Measurements from ENCODE around the gene GABBR2.
"Not testable (repeated sequence)": the region's sequence is repeated elsewhere in the genome, so short reads cannot be mapped to it uniquely, and the experiment has no call there.

Gene GABBR2

DNA sequence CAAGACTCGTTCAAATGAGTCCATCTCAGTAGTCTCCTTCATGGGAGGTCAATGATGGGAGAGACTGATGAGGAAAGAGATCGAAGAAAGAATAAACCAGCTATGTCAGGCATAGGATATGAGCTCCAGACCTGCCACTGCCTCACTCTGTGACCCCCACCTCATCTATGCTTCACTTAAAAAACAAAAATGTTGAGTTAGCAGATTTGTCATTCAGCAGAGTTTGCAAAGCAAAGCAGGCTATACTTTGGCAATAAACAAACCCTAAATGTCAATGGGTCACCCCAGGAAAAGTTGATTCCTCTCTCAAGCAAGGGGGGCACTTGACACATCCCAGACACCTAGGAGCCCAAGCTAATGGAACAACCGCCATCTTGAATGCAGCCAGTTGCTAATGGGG, 117.0 kb downstream of the GABBR2 start:
- no peak for DNase-seq

- no peak for DNase-seq
These were observed 118.6 kb downstream of the GABBR2 start for GRCh38 chr9:98590101-98590500.

- no peak for DNase-seq
These were observed 119.6 kb downstream of the GABBR2 start for GRCh38 chr9:98589102-98589501.

DNA sequence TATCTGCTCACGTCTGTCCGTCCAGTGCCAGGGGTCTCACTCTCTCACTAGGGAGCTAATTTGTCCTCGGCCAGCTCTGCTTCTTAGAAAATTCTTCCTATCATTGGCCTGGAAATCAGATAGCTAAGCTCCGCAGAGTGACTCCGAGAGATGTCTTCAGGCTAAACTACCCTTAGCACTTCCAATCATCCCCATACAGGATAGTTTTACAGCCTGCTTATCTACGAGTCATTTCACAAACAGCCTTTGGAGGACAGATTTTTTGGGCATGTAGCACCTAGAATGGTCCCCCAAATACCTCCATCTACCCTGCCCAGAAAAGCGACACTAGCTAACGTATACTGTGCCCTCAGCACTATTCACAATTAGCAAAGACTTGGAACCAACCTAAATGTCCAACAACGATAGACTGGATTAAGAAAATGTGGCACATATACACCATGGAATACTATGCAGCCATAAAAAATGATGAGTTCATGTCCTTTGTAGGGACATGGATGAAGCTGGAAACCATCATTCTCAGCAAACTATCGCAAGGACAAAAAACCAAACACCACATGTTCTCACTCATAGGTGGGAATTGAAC, 123.8 kb downstream of the GABBR2 start:
- not testable (repeated sequence) for DNase-seq

DNA sequence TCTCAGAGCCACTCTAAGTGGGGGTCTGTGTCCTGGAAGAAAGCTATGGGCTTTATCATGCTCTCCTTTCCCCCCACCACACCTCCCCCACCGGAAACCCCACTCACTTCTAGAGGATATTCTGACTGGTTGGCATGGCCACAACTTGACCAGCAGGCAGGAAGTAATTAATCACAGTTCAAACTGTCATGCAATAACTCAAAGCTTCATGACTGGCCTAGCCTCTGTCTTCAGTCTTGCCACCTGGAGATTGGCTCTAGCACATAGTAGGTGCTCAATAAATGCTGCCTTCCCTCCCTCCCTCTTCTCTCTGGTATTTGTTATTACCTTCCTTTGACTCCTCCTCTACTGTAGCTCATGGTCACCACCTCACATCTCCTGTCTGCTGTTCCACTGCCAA, 124.7 kb downstream of the GABBR2 start:
- no peak for DNase-seq

DNA sequence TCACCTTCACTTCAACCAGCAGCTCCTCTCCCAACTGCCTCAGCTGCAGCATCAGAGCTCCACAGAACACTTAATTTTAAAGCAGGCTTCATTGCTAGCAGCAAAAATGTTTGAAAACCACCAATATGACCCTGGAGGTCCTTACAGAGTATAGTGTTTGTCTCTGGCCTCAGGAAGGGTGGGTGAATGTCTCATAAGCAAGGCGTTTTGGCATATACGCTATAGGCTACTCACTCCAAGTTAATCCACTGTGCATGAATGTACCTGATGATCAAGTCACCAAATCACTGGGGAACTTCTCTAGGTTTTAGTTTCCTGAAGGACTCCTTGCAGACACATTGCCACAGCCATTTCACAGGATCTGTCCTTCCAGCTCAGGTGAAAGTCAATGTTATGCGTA, 125.3 kb downstream of the GABBR2 start:
- DNase-seq: no peak

- no peak for DNase-seq
These were observed 127.8 kb downstream of the GABBR2 start for GRCh38 chr9:98580956-98581355.

GRCh38 chr9:98579700-98580099, 129.0 kb downstream of the GABBR2 start:
- no peak for DNase-seq

DNA sequence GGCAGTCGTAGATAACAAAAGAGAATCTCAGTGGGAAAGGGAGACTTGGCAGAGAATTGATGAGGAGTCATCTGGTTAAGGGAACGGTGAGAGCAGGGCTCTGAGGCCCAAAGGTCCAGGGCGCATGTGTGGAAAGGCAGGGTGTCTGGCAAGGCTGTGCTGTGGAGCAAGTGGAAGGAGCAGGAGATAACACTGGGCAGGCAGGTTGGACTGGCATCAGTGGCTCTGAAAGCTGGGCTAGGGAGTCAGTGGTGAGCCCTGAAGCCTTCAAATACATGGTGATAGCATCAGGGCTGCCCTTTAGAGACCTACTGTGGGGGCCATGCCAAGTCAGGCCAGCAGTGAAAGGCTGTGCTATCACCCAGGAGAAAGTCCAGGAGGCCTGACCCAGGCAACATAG, 131.3 kb downstream of the GABBR2 start:
- no peak for DNase-seq

GRCh38 chr9:98576859-98577258, 131.9 kb downstream of the GABBR2 start:
- no peak for DNase-seq

- no peak for DNase-seq
These were observed 132.4 kb downstream of the GABBR2 start for GRCh38 chr9:98576354-98576753.

DNA sequence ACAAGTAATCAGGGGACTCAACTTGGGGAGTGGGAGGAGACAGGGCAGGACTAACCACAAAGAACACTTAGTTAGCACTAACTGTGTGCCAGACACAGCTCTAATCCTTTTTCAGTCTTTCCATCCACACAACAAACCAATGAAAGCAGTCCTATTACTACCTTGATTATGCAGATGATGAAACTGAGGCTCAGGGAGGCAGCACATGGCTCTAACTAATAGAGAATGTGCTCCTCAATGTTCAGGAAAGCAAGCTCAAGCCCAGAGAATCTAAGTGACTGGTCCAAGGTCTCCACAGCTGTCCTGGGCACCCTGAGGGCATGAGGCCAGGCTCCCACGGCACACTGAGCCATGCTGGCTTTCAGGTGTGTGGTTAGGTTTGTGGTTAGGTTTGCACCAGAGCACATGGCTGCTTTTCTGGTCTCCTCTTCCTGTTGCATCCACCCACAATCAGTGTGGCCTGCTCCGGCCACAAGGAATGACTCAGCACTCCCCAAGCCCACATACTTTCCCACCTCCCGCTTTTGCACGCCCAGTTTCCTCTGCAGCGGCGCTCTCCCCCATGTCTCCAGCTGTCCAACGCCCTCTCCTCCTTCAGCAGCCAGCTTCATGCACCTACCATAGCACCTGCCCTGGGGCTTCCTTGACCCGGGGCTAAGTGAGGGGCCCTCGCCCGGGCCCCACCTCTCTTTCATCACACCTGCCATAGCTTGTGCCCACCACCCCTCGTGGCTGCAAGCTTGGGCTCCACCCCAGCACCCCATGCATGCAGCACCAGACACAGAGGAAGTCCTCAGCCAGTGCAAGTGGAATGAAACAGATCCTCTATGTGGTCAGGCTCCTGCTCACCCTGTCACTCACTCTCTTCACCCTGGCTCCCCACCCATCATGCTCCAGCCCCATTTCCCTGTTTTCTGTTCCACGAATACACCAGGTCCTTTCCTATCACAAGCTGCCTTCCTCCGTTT, 133.1 kb downstream of the GABBR2 start:
- peak; percentile 39 for DNase-seq

DNA sequence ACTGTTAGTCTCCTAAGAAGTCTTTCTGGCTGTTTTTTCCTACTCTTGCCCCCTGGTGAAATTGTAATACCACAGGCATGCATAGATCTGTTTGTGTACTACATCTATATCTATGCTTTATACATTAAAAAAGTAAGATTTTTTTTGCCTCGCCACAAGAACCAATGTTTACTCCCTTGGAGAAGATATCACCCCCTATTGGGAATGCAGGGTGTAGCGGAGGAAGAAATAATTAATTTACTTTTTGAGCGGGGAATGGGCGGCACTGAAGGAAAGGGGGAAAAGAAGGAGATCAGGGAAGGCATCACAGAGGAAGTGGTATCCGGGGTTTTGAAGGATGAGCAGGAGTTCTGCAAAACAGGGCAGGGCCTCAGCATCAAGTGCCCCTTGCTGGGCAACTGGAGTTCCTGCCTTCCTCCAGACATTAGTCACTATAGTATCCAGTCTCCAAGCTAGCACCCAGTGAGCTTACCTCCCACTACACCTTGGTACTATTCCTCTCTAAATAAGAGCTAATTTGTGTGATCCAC, 134.9 kb downstream of the GABBR2 start:
- no peak for DNase-seq

GRCh38 chr9:98572796-98573195, 135.9 kb downstream of the GABBR2 start:
- DNase-seq: no peak

GRCh38 chr9:98572054-98572627, 136.6 kb downstream of the GABBR2 start:
- no peak for DNase-seq

GRCh38 chr9:98571643-98572042, 137.1 kb downstream of the GABBR2 start:
- no peak for DNase-seq

GRCh38 chr9:98570663-98571440, 137.9 kb downstream of the GABBR2 start:
- DNase-seq: no peak

DNA sequence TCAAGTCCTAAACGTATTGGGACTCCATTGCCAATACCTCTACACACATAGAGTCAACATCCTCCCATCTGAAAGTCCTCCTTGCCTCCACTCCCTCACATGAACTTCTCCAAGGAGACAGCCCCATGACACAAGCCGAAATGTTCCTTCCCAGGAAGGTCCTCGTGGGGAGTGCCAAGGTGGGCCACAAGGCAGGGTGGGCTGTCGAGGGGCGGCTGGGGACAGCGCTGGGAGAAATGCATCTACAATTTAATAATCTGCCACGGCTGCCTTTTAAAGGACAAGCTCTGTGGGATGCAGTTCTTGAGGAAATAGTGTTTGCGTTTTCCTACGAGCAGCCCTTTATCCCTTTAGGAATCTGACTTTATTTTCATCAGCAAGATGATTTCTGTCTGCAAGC, 138.7 kb downstream of the GABBR2 start:
- DNase-seq: no peak

- DNase-seq: no peak
These were observed 139.2 kb downstream of the GABBR2 start for GRCh38 chr9:98569491-98569890.

DNA sequence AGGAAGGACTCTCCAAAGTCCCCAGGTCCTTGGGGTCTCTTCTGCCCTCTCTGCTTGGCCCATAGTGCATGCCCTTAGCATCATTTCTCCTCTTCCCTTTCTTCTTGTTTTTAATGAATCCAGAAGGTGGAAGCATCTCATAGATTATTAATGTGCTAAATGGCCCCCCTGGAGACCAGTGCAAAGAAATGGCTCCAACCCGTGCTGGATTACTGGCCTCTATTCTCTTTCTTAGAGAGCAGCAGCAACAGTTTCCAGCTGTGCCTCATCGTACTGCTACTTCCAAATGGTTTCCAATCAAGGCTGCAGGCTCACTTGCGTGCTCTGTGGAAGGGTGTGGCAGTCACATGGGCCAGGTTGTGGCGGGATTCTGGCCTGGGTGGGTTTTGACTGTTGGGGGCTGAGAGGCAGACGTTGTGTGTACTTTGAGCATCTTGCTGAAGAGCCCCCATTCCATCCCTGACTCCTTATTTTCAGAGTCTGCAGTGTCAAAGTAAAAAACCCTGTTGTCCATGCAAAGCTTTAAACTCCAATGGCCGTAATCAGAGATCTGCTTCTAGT, 139.7 kb downstream of the GABBR2 start:
- DNase-seq: no peak

DNA sequence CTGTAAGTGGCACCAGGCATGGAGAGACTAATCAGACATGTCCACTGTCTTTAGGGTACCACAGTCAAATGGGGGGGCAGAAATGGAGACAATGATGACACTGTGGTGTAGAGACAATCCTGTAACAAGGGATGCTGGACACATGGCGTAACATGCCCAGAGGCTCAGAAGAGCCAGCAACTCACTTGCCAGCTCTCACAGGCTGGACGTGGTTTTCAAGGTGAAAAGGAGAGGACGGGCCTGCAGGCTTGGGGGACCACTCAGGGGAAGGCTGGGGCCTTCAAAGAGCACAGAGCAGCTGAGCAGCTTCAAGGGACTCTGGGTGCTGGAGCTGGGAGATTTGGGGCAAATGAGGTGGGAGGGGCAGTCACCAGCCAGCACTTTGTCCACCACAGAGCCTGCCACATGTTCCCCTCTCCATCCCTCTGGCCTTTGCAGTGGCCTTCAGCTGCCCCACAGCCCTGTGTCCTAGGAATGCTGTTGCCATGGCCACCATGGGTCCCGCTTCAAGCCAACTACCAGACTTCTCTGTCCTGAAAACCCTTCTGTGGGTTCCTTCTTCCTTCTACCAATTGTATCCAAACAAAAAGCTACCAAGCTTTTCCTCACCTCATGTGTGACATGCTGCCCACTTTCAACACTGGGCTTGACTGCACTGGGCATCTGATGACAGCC, 140.4 kb downstream of the GABBR2 start:
- DNase-seq: no peak
